ENCODE results near the gene OXNAD1. TPM values are rescaled to one million over a fixed set of nuclear protein-coding genes. Genes with fewer than 3 reads are reported as not detected.

The OXNAD1 gene
- total and polyA plus RNA-seq, 2 of the 13 experiments (the other 11 are each of a cell fraction or from before 2014, with no cell fraction given): 9.9 to 18.8 TPM

GRCh38 chr3:16304061-16305010 is 39.3 kb downstream of the OXNAD1 start:
- Histone ChIP-seq H4K20me1 (ENCODE audit: insufficient read depth, low read length) (no peaks in the 10 kb centered on the region), H3K9ac (ENCODE audit: insufficient read depth, low read depth, low read length) (no peak overlapping the region), H3K4me3 (replicated peaks in 1 of 3; ENCODE audit: insufficient read depth in 1 of 3, low read depth in 2 of 3, low read length in 3 of 3) (no peak overlapping the region), H3K27ac (ENCODE audit: extremely low read length, insufficient read depth, low read length) (no peak overlapping the region), H3K36me3 (replicated peaks in 1 of 2; ENCODE audit: control insufficient read depth in 1 of 2, insufficient read depth in 2 of 2, low read length in 2 of 2) (peaks cover 12 to 62% of the 10 kb centered on the region in 2 experiments), H3K4me1 (ENCODE audit: insufficient read depth, low read length) (no peaks in the 10 kb centered on the region), H3K27me3 (ENCODE audit: control insufficient read depth in 1 of 2, insufficient read depth in 2 of 2, low read length in 2 of 2) (no peaks in the 10 kb centered on the region), H3K79me2 (ENCODE audit: insufficient read depth, low read length) (peaks cover 2% of the 10 kb centered on the region), H3K4me2 (ENCODE audit: low read depth, low read length) (no peak overlapping the region), H3K9me3 (ENCODE audit: low read length) (no peaks in the 10 kb centered on the region), H2AFZ (ENCODE audit: low read length) (no peak overlapping the region)
- ATAC-seq (no peak), DNase-seq (ENCODE audit: low spot score) (no peak), FAIRE-seq (no peak)
- BruUV-seq (replicated peaks): no TSS peak
- in situ Hi-C loops (cut with HindIII; ENCODE audit: extremely low pct_ligation_motif_present, low pct_unique_long_range_greater_than_20kb): no loop called here
- intact Hi-C loops (cut with micrococcal nuclease; ENCODE audit: unreplicated experiment): no loop called here
- ChIA-PET POLR2A (no interaction called here), CTCF (ENCODE audit: low intra/inter-chr PET ratio, low total read pairs) (interaction anchor here (0.6 kb wide), 1 partner anchor 239 kb away, joined by 3 read pairs; no protein-coding TSS in a partner anchor)
- 100% methylated on average over 2 of the region's 2 CpGs for WGBS (ENCODE audit: low lambda C conversion rate)
- TF ChIP-seq NFRKB (IDR thresholded peaks at IDR 0.05) (no peak), SMARCE1 (IDR thresholded peaks at IDR 0.05; ENCODE audit: borderline replicate concordance) (no peak), ZNF772 (CRISPR knock-in tag; IDR thresholded peaks at IDR 0.05) (no peak), ZNF263 (CRISPR knock-in tag; IDR thresholded peaks at IDR 0.05) (no peak), ZKSCAN8 (CRISPR knock-in tag; IDR thresholded peaks at IDR 0.05; ENCODE audit: borderline replicate concordance) (no peak), ZNF709 (CRISPR knock-in tag; IDR thresholded peaks at IDR 0.05) (no peak), RARG (CRISPR knock-in tag; IDR thresholded peaks at IDR 0.05; ENCODE audit: low read depth) (no peak), ZBTB33 (CRISPR knock-in tag; IDR thresholded peaks at IDR 0.05) (no peak), NBN (conservative IDR thresholded peaks at IDR 0.05) (no peak), FOXM1 (CRISPR knock-in tag; IDR thresholded peaks at IDR 0.05) (no peak), ZBTB14 (CRISPR knock-in tag; IDR thresholded peaks at IDR 0.05) (no peak), PBX2 (CRISPR knock-in tag; IDR thresholded peaks at IDR 0.05) (no peak), GZF1 (CRISPR knock-in tag; IDR thresholded peaks at IDR 0.05) (no peak), CENPT (CRISPR knock-in tag; IDR thresholded peaks at IDR 0.05; ENCODE audit: low read depth) (no peak), STAG1 (CRISPR knock-in tag; IDR thresholded peaks at IDR 0.05) (no peak), XRCC5 (optimal IDR thresholded peaks at IDR 0.05; ENCODE audit: low read length) (no peak), MIXL1 (CRISPR knock-in tag; IDR thresholded peaks at IDR 0.05) (no peak)

Data from HepG2 (cell line).